Ecto neural progenitor cell (in vitro differentiated cells): ENCODE data around the gene ARID4B.
"Not testable (repeated sequence)": the region's sequence is repeated elsewhere in the genome, so short reads cannot be mapped to it uniquely, and the experiment has no call there.

Source experiments
- DNase-seq: peaks from one replicate; pipeline ENCODE4 v3.0.0-alpha.2; 2018; ENCODE audit warnings: low spot score

Gene ARID4B

GRCh38 chr1:235160957-235161684 is 166.9 kb downstream of the ARID4B start, which contains the start of gene RBM34:
Gene RBM34, minus strand, starts transcription at chr1:235161250. Its CDS starts 24 bp downstream, at chr1:235161226.
- DNase-seq = peak; percentile 96

- DNase-seq = no peak
Measured at GRCh38 chr1:235160383-235160956, 167.5 kb downstream of the ARID4B start.

- not testable (repeated sequence) for DNase-seq
Measured at GRCh38 chr1:235159930-235160329, 168.0 kb downstream of the ARID4B start.

GRCh38 chr1:235159284-235159683 is 168.7 kb downstream of the ARID4B start:
- not testable (repeated sequence) for DNase-seq

GRCh38 chr1:235158680-235159079 is 169.3 kb downstream of the ARID4B start:
- DNase-seq = no peak

GRCh38 chr1:235157150-235157549 is 170.8 kb downstream of the ARID4B start:
- no peak for DNase-seq

GRCh38 chr1:235156740-235157139 is 171.2 kb downstream of the ARID4B start:
- no peak for DNase-seq

- no peak for DNase-seq
Measured at GRCh38 chr1:235156265-235156664, 171.7 kb downstream of the ARID4B start.

- DNase-seq = no peak
Measured at GRCh38 chr1:235152235-235152634, 175.7 kb downstream of the ARID4B start.

- DNase-seq = no peak
Measured at GRCh38 chr1:235151033-235151432, 176.9 kb downstream of the ARID4B start.

GRCh38 chr1:235149824-235150223 is 178.2 kb downstream of the ARID4B start:
- DNase-seq = no peak

GRCh38 chr1:235147269-235147668 is 180.7 kb downstream of the ARID4B start:
- DNase-seq = no peak

GRCh38 chr1:235145639-235146038 is 182.3 kb downstream of the ARID4B start:
- DNase-seq = no peak

GRCh38 chr1:235142991-235143390 is 185.0 kb downstream of the ARID4B start:
- no peak for DNase-seq

- DNase-seq = no peak
Measured at GRCh38 chr1:235139315-235139714, 188.7 kb downstream of the ARID4B start.

- DNase-seq = peak; percentile 8
Measured at GRCh38 chr1:235138821-235139220, 189.2 kb downstream of the ARID4B start.

- peak; percentile 16 for DNase-seq
Measured at GRCh38 chr1:235136111-235136510, 191.9 kb downstream of the ARID4B start.

- no peak for DNase-seq
Measured at GRCh38 chr1:235134171-235134570, 193.8 kb downstream of the ARID4B start.

GRCh38 chr1:235133086-235133485 is 194.9 kb downstream of the ARID4B start:
- DNase-seq = no peak

GRCh38 chr1:235131961-235132360 is 196.0 kb downstream of the ARID4B start:
- DNase-seq = no peak

- DNase-seq = no peak
Measured at GRCh38 chr1:235130766-235131270, 197.2 kb downstream of the ARID4B start.

GRCh38 chr1:235129774-235130570 is 198.0 kb downstream of the ARID4B start:
- no peak for DNase-seq
